Gastroesophageal sphincter (tissue), 3 donors: Measurements from ENCODE around the gene METTL16.

Experiments used
- CTCF ChIP-seq, 4 experiments: fragments of 200-600 bp in 2 of 4; fragments of 450-650 bp in 2 of 4; sonication (generic) in 1 of 4; IDR thresholded peaks; one replicate each; pipeline ENCODE4 v1.5.1; 2017 to 2019; ENCODE audit warnings: antibody characterized with exemption in 4 of 4, mild to moderate bottlenecking in 2 of 4, moderate library complexity in 2 of 4
- EP300 ChIP-seq: sonication (generic); formaldehyde crosslinking; IDR thresholded peaks from one replicate; pipeline ENCODE4 v1.6.1; 2017; ENCODE audit warnings: antibody characterized with exemption, mild to moderate bottlenecking
- POLR2A ChIP-seq, 2 donors: fragments of 450-650 bp; IDR thresholded peaks; one replicate each; pipeline ENCODE4 v1.6.1; 2017; ENCODE audit warnings: antibody characterized with exemption in 2 of 2, mild to moderate bottlenecking in 2 of 2, moderate library complexity in 1 of 2
- POLR2AphosphoS5 ChIP-seq: sonication (generic); formaldehyde crosslinking; IDR thresholded peaks from one replicate; pipeline ENCODE4 v1.6.1; 2017; ENCODE audit warnings: antibody characterized with exemption

GRCh38 chr17:2468270-2468669, 43.4 kb downstream of the METTL16 start:
- no peak for TF ChIP-seq CTCF (IDR thresholded peaks at IDR 0.05)
- TF ChIP-seq EP300, result no peak
- TF ChIP-seq POLR2AphosphoS5, result no peak
- no peak for TF ChIP-seq POLR2A (IDR thresholded peaks at IDR 0.05)
